Measurements from ENCODE around the gene TMA16.

TMA16 gene

GRCh38 chr4:163540977-163541376, 46.5 kb downstream of the TMA16 start:
- TF ChIP-seq CTCF (IDR thresholded peaks at IDR 0.05; ENCODE audit: low read depth, low read length) = no peak
- in situ Hi-C loops (cut with HindIII; ENCODE audit: low sequenced_read_pairs) = no loop called here
- DNase-seq (ENCODE audit: low read depth, low spot score) = peak; percentile 93
- H3K4me3 ChIP-seq (ENCODE audit: low read depth, low read length) = no peak overlapping the region

- TF ChIP-seq CTCF (IDR thresholded peaks at IDR 0.05; ENCODE audit: low read depth, low read length) = no peak
- in situ Hi-C loops (cut with HindIII; ENCODE audit: low sequenced_read_pairs) = no loop called here
- H3K4me3 ChIP-seq (ENCODE audit: low read depth, low read length) = no peak overlapping the region
- DNase-seq (ENCODE audit: low read depth, low spot score) = peak; percentile 52
Measured at GRCh38 chr4:163542275-163542674, 47.8 kb downstream of the TMA16 start.

- peak overlapping the region; percentile 11 for H3K4me3 ChIP-seq (ENCODE audit: low read depth, low read length)
- in situ Hi-C loops (cut with HindIII; ENCODE audit: low sequenced_read_pairs) = no loop called here
- DNase-seq (ENCODE audit: low read depth, low spot score) = peak; percentile 55
- TF ChIP-seq CTCF (IDR thresholded peaks at IDR 0.05; ENCODE audit: low read depth, low read length) = peak; percentile 96
Measured at GRCh38 chr4:163544407-163545038, 50.0 kb downstream of the TMA16 start.

GRCh38 chr4:163548481-163549243, 54.2 kb downstream of the TMA16 start:
- H3K4me3 ChIP-seq (ENCODE audit: low read depth, low read length) = no peak overlapping the region
- in situ Hi-C loops (cut with HindIII; ENCODE audit: low sequenced_read_pairs) = no loop called here
- TF ChIP-seq CTCF (IDR thresholded peaks at IDR 0.05; ENCODE audit: low read depth, low read length) = peak; percentile 64
- DNase-seq (ENCODE audit: low read depth, low spot score) = peak; percentile 71

GRCh38 chr4:163550869-163551267, 56.4 kb downstream of the TMA16 start:
- H3K4me3 ChIP-seq (ENCODE audit: low read depth, low read length) = no peak overlapping the region
- in situ Hi-C loops (cut with HindIII; ENCODE audit: low sequenced_read_pairs) = no loop called here
- TF ChIP-seq CTCF (IDR thresholded peaks at IDR 0.05; ENCODE audit: low read depth, low read length) = no peak
- no peak for DNase-seq (ENCODE audit: low read depth, low spot score)

- no peak overlapping the region for H3K4me3 ChIP-seq (ENCODE audit: low read depth, low read length)
- TF ChIP-seq CTCF (IDR thresholded peaks at IDR 0.05; ENCODE audit: low read depth, low read length) = no peak
- DNase-seq (ENCODE audit: low read depth, low spot score) = no peak
- in situ Hi-C loops (cut with HindIII; ENCODE audit: low sequenced_read_pairs) = no loop called here
Measured at GRCh38 chr4:163553146-163553545, 58.7 kb downstream of the TMA16 start.
